ENCODE data around the gene TANC1. TPM values are rescaled to one million over a fixed set of nuclear protein-coding genes. Genes with fewer than 3 reads are reported as not detected.

TANC1 gene
- polyA plus RNA-seq, 1 donor from 2014 or later, result 0.37 TPM

- H3K36me3 ChIP-seq (ENCODE audit: insufficient read depth, low read length), result no peaks in the 10 kb centered on the region
- H3K9me2 ChIP-seq (ENCODE audit: insufficient read depth, low read length), result no peaks in the 10 kb centered on the region
- H3K79me2 ChIP-seq (replicated peaks; ENCODE audit: insufficient read depth, low read length), result no peaks in the 10 kb centered on the region
- H3K9me3 ChIP-seq (ENCODE audit: low read length), result no peaks in the 10 kb centered on the region
- no peaks in the 10 kb centered on the region for H3K27me3 ChIP-seq (ENCODE audit: insufficient read depth, low read depth, low read length)
- H3K4me3 ChIP-seq (ENCODE audit: low read length), result no peak overlapping the region
- no peak overlapping the region for H3K4me2 ChIP-seq (ENCODE audit: low read length)
- TF ChIP-seq CTCF (IDR thresholded peaks at IDR 0.05; ENCODE audit: poor library complexity, severe bottlenecking) (no peak), MXI1 (conservative IDR thresholded peaks at IDR 0.05; ENCODE audit: poor library complexity, severe bottlenecking) (no peak), REST (IDR thresholded peaks at IDR 0.05; ENCODE audit: borderline replicate concordance) (no peak), EZH2 (IDR thresholded peaks at IDR 0.05; ENCODE audit: borderline replicate concordance, insufficient read depth, low read length, poor library complexity, severe bottlenecking) (no peak), TAF1 (IDR thresholded peaks at IDR 0.05; ENCODE audit: low read depth) (no peak), SMC3 (conservative IDR thresholded peaks at IDR 0.05; ENCODE audit: poor library complexity) (no peak), RAD21 (conservative IDR thresholded peaks at IDR 0.05) (no peak), EP300 (conservative IDR thresholded peaks at IDR 0.05; ENCODE audit: poor library complexity, severe bottlenecking) (no peak), POLR2AphosphoS5 (IDR thresholded peaks at IDR 0.05) (no peak)
- H2AFZ ChIP-seq (ENCODE audit: low read depth, low read length), result no peak overlapping the region
- H3K9ac ChIP-seq (ENCODE audit: low read length), result no peak overlapping the region
- no peaks in the 10 kb centered on the region for H4K20me1 ChIP-seq (ENCODE audit: insufficient read depth)
- H3F3A ChIP-seq (ENCODE audit: insufficient read depth, low read length, poor library complexity, severe bottlenecking), result no peaks in the 10 kb centered on the region
- H3K27ac ChIP-seq (ENCODE audit: low read length), result no peak overlapping the region
Observed at GRCh38 chr2:159026170-159026569, 57.7 kb downstream of the TANC1 start.

GRCh38 chr2:159028776-159029175 lies 60.3 kb downstream of the TANC1 start:
- H3K36me3 ChIP-seq (ENCODE audit: insufficient read depth, low read length), result no peaks in the 10 kb centered on the region
- H3F3A ChIP-seq (ENCODE audit: insufficient read depth, low read length, poor library complexity, severe bottlenecking), result no peaks in the 10 kb centered on the region
- H3K4me3 ChIP-seq (ENCODE audit: low read length), result no peak overlapping the region
- no peak overlapping the region for H3K9ac ChIP-seq (ENCODE audit: low read length)
- H3K9me3 ChIP-seq (ENCODE audit: low read length), result no peaks in the 10 kb centered on the region
- H3K79me2 ChIP-seq (replicated peaks; ENCODE audit: insufficient read depth, low read length), result no peaks in the 10 kb centered on the region
- H3K27ac ChIP-seq (ENCODE audit: low read length), result no peak overlapping the region
- TF ChIP-seq MXI1 (conservative IDR thresholded peaks at IDR 0.05; ENCODE audit: poor library complexity, severe bottlenecking) (no peak), EP300 (conservative IDR thresholded peaks at IDR 0.05; ENCODE audit: poor library complexity, severe bottlenecking) (no peak), REST (IDR thresholded peaks at IDR 0.05; ENCODE audit: borderline replicate concordance) (no peak), TAF1 (IDR thresholded peaks at IDR 0.05; ENCODE audit: low read depth) (no peak), POLR2AphosphoS5 (IDR thresholded peaks at IDR 0.05) (no peak), SMC3 (conservative IDR thresholded peaks at IDR 0.05; ENCODE audit: poor library complexity) (no peak), CTCF (IDR thresholded peaks at IDR 0.05; ENCODE audit: poor library complexity, severe bottlenecking) (no peak), RAD21 (conservative IDR thresholded peaks at IDR 0.05) (no peak), EZH2 (IDR thresholded peaks at IDR 0.05; ENCODE audit: borderline replicate concordance, insufficient read depth, low read length, poor library complexity, severe bottlenecking) (no peak)
- no peak overlapping the region for H3K4me2 ChIP-seq (ENCODE audit: low read length)
- H2AFZ ChIP-seq (ENCODE audit: low read depth, low read length), result no peak overlapping the region
- no peaks in the 10 kb centered on the region for H4K20me1 ChIP-seq (ENCODE audit: insufficient read depth)
- H3K27me3 ChIP-seq (ENCODE audit: insufficient read depth, low read depth, low read length), result no peaks in the 10 kb centered on the region
- H3K9me2 ChIP-seq (ENCODE audit: insufficient read depth, low read length), result no peaks in the 10 kb centered on the region

Data from neural cell (in vitro differentiated cells).